Pancreas (tissue), 10 donors: Measurements from ENCODE around the gene LRRC31. TPM values are rescaled to one million over a fixed set of nuclear protein-coding genes. Genes with fewer than 3 reads are reported as not detected.

Experiments used
- ATAC-seq, 4 donors: fragments of 200-7000 bp; cut with Tn5 transposase; one replicate each; pipeline versions ENCODE4 v1.8.0 to v1.9.1; 2020; ENCODE audit warnings: mild to moderate bottlenecking in 4 of 4, moderate library complexity in 4 of 4
- DNase-seq, 6 donors: peaks; one replicate each; pipeline ENCODE4 v3.0.0-alpha.2; 2020
- FAIRE-seq: peaks from 2 replicates; lab custom pipeline; 2012; peaks lifted over from hg19 to GRCh38; lab: Jason Lieb, UNC
- H3K27ac ChIP-seq, 4 donors: fragments of 200-600 bp; sonication (generic); 1 replicate in 3 of 4; 2 replicates in 1 of 4; pipeline versions ENCODE4 v1.5.0 to v1.8.0; 2020
- H3K27me3 ChIP-seq, 4 donors: fragments of 200-600 bp; one replicate each; pipeline ENCODE4 v1.8.0; 2021
- H3K36me3 ChIP-seq, 3 donors: fragments of 200-600 bp; sonication (generic) in 1 of 3; one replicate each; pipeline versions ENCODE4 v1.5.0 to v1.8.0; 2020 to 2021
- H3K4me1 ChIP-seq, 3 donors: fragments of 200-600 bp; one replicate each; pipeline ENCODE4 v1.8.0; 2021
- H3K4me3 ChIP-seq, 4 donors: fragments of 200-600 bp; sonication (generic) in 2 of 4; one replicate each; pipeline versions ENCODE4 v1.5.0 to v1.8.0; 2020 to 2021
- H3K9me3 ChIP-seq, 4 donors: fragments of 200-600 bp; one replicate each; pipeline ENCODE4 v1.8.0; 2021
- CTCF ChIP-seq, 4 donors: fragments of 200-600 bp; sonication (generic) in 3 of 4; IDR thresholded peaks; one replicate each; pipeline versions ENCODE4 v1.5.0 to v1.8.0; 2021; ENCODE audit warnings: antibody characterized with exemption in 4 of 4
- WGBS, 2 donors: extraction: QIAGEN DNeasy Blood & Tissue Kit; methylation state at CpG; one replicate each; pipeline ENCODE4 v1.1.7; 2013; 5-methylcytosine and 5-hydroxymethylcytosine counted together
- intact Hi-C, 3 donors: fragments of 100-400 bp; cut with DNase I; formaldehyde crosslinking; loops; one replicate each; pipeline versions ENCODE4 v1.11.1 to v1.14.2; 2022
- polyA plus RNA-seq, 2 donors: library from polyadenylated mRNA; stranded (reverse); fragments of 200-250 nt; gene quantifications; one replicate each; pipeline ENCODE4 v1.2.3, GENCODE V29; 2013
- total RNA-seq, 6 donors: library from RNA; stranded (reverse); fragmentation: NEBNext Ultra II Directional in 4 of 6; extraction: Animal tissue kit (Norgen Biotek cat#: 25700) in 4 of 6; gene quantifications; one replicate each; pipeline versions ENCODE4 v1.2.1 to v1.2.4, GENCODE V29; 2021 to 2023
- donor health status: healthy with polysubstance abuse.
- donor health status: DM: no; HTN: no; CAD: no; lungs with moderate emphysema.
- donor health status: DM: no; HTN: no; CAD: no.
- donor health status: control.
- donor health status: control.
- donor health status: Bipolar disorder and iron deficiency.
- donor health status: DM: yes; HTN: yes; CAD: no.
- donor health status: DM: no; HTN: no; CAD: no.
- donor health status: DM: no; HTN: no; CAD: no.
- donor health status: DM: yes; HTN: yes; CAD: no.

The LRRC31 gene
- total and polyA plus RNA-seq, 8 donors, result 0.19 TPM; not detected in 7

GRCh38 chr3:169894110-169894509, 24.4 kb upstream of the LRRC31 start:
- ATAC-seq (no peak), DNase-seq (no peak), FAIRE-seq (no peak)
- Histone ChIP-seq H3K4me3 (no peak overlapping the region), H3K27ac (no peak overlapping the region), H3K4me1 (no peaks in the 10 kb centered on the region), H3K27me3 (no peaks in the 10 kb centered on the region), H3K9me3 (no peaks in the 10 kb centered on the region), H3K36me3 (no peaks in the 10 kb centered on the region)
- WGBS, 2 donors, result 68 to 72% methylated on average over 7 of the region's 7 CpGs
- intact Hi-C loops, result no loop called here
- no peak for TF ChIP-seq CTCF (IDR thresholded peaks at IDR 0.05)

GRCh38 chr3:169891886-169892285, 22.2 kb upstream of the LRRC31 start:
- FAIRE-seq (no peak), DNase-seq (no peak), ATAC-seq (no peak)
- Histone ChIP-seq H3K4me1 (no peaks in the 10 kb centered on the region), H3K9me3 (no peaks in the 10 kb centered on the region), H3K27ac (no peak overlapping the region), H3K4me3 (no peak overlapping the region), H3K27me3 (no peaks in the 10 kb centered on the region), H3K36me3 (no peaks in the 10 kb centered on the region)
- 79 to 84% methylated on average over 7 of the region's 7 CpGs for WGBS, 2 donors
- no peak for TF ChIP-seq CTCF (IDR thresholded peaks at IDR 0.05)
- intact Hi-C loops, result no loop called here

- no peaks in the 10 kb centered on the region for H3K4me1 ChIP-seq
- peak in 3 of 4 donors; percentile 61 to 78 (median 65) for ATAC-seq
- FAIRE-seq, result no peak
- 29 to 38% methylated on average over 5 of the region's 5 CpGs for WGBS, 2 donors
- DNase-seq, result peak in 5 of 6 donors; percentile 31 to 66 (median 58)
- no peaks in the 10 kb centered on the region for H3K36me3 ChIP-seq
- no peaks in the 10 kb centered on the region for H3K27me3 ChIP-seq
- H3K9me3 ChIP-seq, result no peaks in the 10 kb centered on the region
- H3K4me3 ChIP-seq, result no peak overlapping the region
- no peak overlapping the region for H3K27ac ChIP-seq
- intact Hi-C loops, result no loop called here
- TF ChIP-seq CTCF (IDR thresholded peaks at IDR 0.05), result no peak
These were observed 16.9 kb upstream of the LRRC31 start for GRCh38 chr3:169886671-169887070.

GRCh38 chr3:169880576-169881250, 11.0 kb upstream of the LRRC31 start:
- WGBS, 2 donors, result 67 to 71% methylated on average over 4 of the region's 4 CpGs
- H3K4me1 ChIP-seq, result no peaks in the 10 kb centered on the region
- no peak for ATAC-seq

More at GRCh38 chr3:169880576-169881250, 11.0 kb upstream of the LRRC31 start:
- DNase-seq (no peak), FAIRE-seq (no peak)
- intact Hi-C loops, result no loop called here
- no peak overlapping the region for H3K4me3 ChIP-seq
- H3K9me3 ChIP-seq, result no peaks in the 10 kb centered on the region
- H3K27me3 ChIP-seq, result no peaks in the 10 kb centered on the region
- no peaks in the 10 kb centered on the region for H3K36me3 ChIP-seq
- H3K27ac ChIP-seq, result no peak overlapping the region
- TF ChIP-seq CTCF (IDR thresholded peaks at IDR 0.05), result no peak
